HEK293 (cell line): ENCODE measurements around the gene DHX8.

Experiments used
- ZNF510 ChIP-seq: fragments of 450-650 bp; formaldehyde crosslinking; IDR thresholded peaks from 2 replicates; pipeline ENCODE4 v1.5.1; 2018; ENCODE audit warnings: mild to moderate bottlenecking, missing genetic modification characterization, missing biosample characterization; ENCODE audit not compliant: insufficient replicate concordance
- TF ChIP-seq, protein P1 (sequence below): fragments of 450-650 bp; formaldehyde crosslinking; IDR thresholded peaks from 2 replicates; pipeline ENCODE4 v1.5.1; 2016; ENCODE audit warnings: missing biosample characterization, missing genetic modification characterization
- TF ChIP-seq, protein P2 (sequence below): fragments of 450-650 bp; formaldehyde crosslinking; IDR thresholded peaks from 2 replicates; pipeline ENCODE4 v1.5.1; 2016; ENCODE audit warnings: missing biosample characterization, missing genetic modification characterization
- TF ChIP-seq, protein P3 (sequence below): fragments of 450-650 bp; formaldehyde crosslinking; IDR thresholded peaks from 2 replicates; pipeline ENCODE4 v1.5.1; 2016; ENCODE audit warnings: missing biosample characterization, missing genetic modification characterization, borderline replicate concordance
- TF ChIP-seq, protein P4 (sequence below): fragments of 450-650 bp; formaldehyde crosslinking; IDR thresholded peaks from 2 replicates; pipeline ENCODE4 v1.5.1; 2016; ENCODE audit warnings: missing biosample characterization, missing genetic modification characterization

GRCh38 chr17:43570518-43570928, 86.7 kb downstream of the DHX8 start:
- TF ChIP-seq, protein P1, sequence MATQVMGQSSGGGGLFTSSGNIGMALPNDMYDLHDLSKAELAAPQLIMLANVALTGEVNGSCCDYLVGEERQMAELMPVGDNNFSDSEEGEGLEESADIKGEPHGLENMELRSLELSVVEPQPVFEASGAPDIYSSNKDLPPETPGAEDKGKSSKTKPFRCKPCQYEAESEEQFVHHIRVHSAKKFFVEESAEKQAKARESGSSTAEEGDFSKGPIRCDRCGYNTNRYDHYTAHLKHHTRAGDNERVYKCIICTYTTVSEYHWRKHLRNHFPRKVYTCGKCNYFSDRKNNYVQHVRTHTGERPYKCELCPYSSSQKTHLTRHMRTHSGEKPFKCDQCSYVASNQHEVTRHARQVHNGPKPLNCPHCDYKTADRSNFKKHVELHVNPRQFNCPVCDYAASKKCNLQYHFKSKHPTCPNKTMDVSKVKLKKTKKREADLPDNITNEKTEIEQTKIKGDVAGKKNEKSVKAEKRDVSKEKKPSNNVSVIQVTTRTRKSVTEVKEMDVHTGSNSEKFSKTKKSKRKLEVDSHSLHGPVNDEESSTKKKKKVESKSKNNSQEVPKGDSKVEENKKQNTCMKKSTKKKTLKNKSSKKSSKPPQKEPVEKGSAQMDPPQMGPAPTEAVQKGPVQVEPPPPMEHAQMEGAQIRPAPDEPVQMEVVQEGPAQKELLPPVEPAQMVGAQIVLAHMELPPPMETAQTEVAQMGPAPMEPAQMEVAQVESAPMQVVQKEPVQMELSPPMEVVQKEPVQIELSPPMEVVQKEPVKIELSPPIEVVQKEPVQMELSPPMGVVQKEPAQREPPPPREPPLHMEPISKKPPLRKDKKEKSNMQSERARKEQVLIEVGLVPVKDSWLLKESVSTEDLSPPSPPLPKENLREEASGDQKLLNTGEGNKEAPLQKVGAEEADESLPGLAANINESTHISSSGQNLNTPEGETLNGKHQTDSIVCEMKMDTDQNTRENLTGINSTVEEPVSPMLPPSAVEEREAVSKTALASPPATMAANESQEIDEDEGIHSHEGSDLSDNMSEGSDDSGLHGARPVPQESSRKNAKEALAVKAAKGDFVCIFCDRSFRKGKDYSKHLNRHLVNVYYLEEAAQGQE, result no peak
- TF ChIP-seq, protein P2, sequence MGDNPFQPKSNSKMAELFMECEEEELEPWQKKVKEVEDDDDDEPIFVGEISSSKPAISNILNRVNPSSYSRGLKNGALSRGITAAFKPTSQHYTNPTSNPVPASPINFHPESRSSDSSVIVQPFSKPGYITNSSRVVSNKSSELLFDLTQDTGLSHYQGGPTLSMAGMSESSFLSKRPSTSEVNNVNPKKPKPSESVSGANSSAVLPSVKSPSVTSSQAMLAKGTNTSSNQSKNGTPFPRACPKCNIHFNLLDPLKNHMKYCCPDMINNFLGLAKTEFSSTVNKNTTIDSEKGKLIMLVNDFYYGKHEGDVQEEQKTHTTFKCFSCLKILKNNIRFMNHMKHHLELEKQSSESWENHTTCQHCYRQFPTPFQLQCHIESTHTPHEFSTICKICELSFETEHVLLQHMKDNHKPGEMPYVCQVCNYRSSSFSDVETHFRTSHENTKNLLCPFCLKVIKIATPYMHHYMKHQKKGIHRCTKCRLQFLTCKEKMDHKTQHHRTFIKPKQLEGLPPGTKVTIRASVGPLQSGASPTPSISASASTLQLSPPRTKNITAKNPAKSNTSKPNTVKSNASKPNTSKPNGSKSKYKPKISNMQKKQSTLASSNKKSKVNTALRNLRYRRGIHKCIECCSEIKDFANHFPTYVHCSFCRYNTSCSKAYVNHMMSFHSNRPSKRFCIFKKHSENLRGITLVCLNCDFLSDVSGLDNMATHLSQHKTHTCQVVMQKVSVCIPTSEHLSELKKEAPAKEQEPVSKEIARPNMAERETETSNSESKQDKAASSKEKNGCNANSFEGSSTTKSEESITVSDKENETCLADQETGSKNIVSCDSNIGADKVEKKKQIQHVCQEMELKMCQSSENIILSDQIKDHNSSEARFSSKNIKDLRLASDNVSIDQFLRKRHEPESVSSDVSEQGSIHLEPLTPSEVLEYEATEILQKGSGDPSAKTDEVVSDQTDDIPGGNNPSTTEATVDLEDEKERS (tag by site-specific recombination), result no peak
- TF ChIP-seq, protein P3, sequence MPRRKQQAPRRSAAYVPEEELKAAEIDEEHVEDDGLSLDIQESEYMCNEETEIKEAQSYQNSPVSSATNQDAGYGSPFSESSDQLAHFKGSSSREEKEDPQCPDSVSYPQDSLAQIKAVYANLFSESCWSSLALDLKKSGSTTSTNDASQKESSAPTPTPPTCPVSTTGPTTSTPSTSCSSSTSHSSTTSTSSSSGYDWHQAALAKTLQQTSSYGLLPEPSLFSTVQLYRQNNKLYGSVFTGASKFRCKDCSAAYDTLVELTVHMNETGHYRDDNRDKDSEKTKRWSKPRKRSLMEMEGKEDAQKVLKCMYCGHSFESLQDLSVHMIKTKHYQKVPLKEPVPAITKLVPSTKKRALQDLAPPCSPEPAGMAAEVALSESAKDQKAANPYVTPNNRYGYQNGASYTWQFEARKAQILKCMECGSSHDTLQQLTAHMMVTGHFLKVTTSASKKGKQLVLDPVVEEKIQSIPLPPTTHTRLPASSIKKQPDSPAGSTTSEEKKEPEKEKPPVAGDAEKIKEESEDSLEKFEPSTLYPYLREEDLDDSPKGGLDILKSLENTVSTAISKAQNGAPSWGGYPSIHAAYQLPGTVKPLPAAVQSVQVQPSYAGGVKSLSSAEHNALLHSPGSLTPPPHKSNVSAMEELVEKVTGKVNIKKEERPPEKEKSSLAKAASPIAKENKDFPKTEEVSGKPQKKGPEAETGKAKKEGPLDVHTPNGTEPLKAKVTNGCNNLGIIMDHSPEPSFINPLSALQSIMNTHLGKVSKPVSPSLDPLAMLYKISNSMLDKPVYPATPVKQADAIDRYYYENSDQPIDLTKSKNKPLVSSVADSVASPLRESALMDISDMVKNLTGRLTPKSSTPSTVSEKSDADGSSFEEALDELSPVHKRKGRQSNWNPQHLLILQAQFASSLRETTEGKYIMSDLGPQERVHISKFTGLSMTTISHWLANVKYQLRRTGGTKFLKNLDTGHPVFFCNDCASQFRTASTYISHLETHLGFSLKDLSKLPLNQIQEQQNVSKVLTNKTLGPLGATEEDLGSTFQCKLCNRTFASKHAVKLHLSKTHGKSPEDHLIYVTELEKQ (tag by site-specific recombination), result no peak
- no peak for TF ChIP-seq ZNF510 (tag by site-specific recombination)
- TF ChIP-seq, protein P4, sequence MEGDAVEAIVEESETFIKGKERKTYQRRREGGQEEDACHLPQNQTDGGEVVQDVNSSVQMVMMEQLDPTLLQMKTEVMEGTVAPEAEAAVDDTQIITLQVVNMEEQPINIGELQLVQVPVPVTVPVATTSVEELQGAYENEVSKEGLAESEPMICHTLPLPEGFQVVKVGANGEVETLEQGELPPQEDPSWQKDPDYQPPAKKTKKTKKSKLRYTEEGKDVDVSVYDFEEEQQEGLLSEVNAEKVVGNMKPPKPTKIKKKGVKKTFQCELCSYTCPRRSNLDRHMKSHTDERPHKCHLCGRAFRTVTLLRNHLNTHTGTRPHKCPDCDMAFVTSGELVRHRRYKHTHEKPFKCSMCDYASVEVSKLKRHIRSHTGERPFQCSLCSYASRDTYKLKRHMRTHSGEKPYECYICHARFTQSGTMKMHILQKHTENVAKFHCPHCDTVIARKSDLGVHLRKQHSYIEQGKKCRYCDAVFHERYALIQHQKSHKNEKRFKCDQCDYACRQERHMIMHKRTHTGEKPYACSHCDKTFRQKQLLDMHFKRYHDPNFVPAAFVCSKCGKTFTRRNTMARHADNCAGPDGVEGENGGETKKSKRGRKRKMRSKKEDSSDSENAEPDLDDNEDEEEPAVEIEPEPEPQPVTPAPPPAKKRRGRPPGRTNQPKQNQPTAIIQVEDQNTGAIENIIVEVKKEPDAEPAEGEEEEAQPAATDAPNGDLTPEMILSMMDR (tag by site-specific recombination), result no peak
